Activated CD8-positive, alpha-beta memory T cell treated with anti-CD3 and anti-CD28 coated beads for 48 hours (primary cell): ENCODE measurements around the gene SPATA2.

Experiments
- DNase-seq, 3 experiments: peaks; one replicate each; pipeline ENCODE4 v3.0.0-alpha.2; 2020; ENCODE audit warnings: low read depth in 2 of 3, low spot score in 2 of 3

SPATA2 gene

GRCh38 chr20:49886571-49887213 lies 28.6 kb downstream of the SPATA2 start:
- DNase-seq: no peak

- DNase-seq: no peak
Measured at GRCh38 chr20:49885558-49886332, 29.6 kb downstream of the SPATA2 start.

GRCh38 chr20:49883246-49883802 lies 32.0 kb downstream of the SPATA2 start:
- DNase-seq: no peak

- no peak for DNase-seq
Measured at GRCh38 chr20:49882171-49882970, 33.0 kb downstream of the SPATA2 start.

GRCh38 chr20:49880724-49881445 lies 34.4 kb downstream of the SPATA2 start:
- no peak for DNase-seq

- no peak for DNase-seq
Measured at GRCh38 chr20:49880177-49880576, 35.2 kb downstream of the SPATA2 start.

- no peak for DNase-seq
Measured at GRCh38 chr20:49878977-49879376, 36.4 kb downstream of the SPATA2 start.

GRCh38 chr20:49877386-49877921 lies 37.9 kb downstream of the SPATA2 start:
- no peak for DNase-seq

GRCh38 chr20:49874696-49875095 lies 40.6 kb downstream of the SPATA2 start:
- DNase-seq: no peak

GRCh38 chr20:49872056-49872455 lies 43.3 kb downstream of the SPATA2 start:
- no peak for DNase-seq

- DNase-seq: no peak
Measured at GRCh38 chr20:49871391-49871948, 43.9 kb downstream of the SPATA2 start.

GRCh38 chr20:49870261-49870660 lies 45.1 kb downstream of the SPATA2 start:
- no peak for DNase-seq

- no peak for DNase-seq
Measured at GRCh38 chr20:49868964-49869363, 46.4 kb downstream of the SPATA2 start.

- DNase-seq: no peak
Measured at GRCh38 chr20:49868538-49868937, 46.8 kb downstream of the SPATA2 start.

GRCh38 chr20:49867453-49868215 lies 47.7 kb downstream of the SPATA2 start:
- DNase-seq: no peak

GRCh38 chr20:49866051-49866450 lies 49.3 kb downstream of the SPATA2 start:
- DNase-seq: no peak

- no peak for DNase-seq
Measured at GRCh38 chr20:49865559-49865958, 49.8 kb downstream of the SPATA2 start.

GRCh38 chr20:49863666-49864065 lies 51.7 kb downstream of the SPATA2 start:
- DNase-seq: no peak

- DNase-seq: no peak
Measured at GRCh38 chr20:49862607-49863200, 52.6 kb downstream of the SPATA2 start.
